Endometrial microvascular endothelial cells (primary cell): ENCODE data around the gene PDE4A. TPM values are rescaled to one million over a fixed set of nuclear protein-coding genes. Genes with fewer than 3 reads are reported as not detected.

ENCODE experiments used
- in situ Hi-C: cut with HindIII; loops from 2 replicates; pipeline ENCODE4 v1.10.0; 2017; ENCODE audit warnings: low sequenced_read_pairs, low pct_unique_long_range_greater_than_20kb; ENCODE audit errors: inconsistent ontology term
- total RNA-seq: library from RNA; depleted of rRNA; stranded (reverse); fragments of >200 nt; gene quantifications from one replicate; pipeline ENCODE4 v1.2.3, GENCODE V29; 2015; ENCODE audit errors: inconsistent ontology term

Gene PDE4A
- total RNA-seq, 1 donor from 2014 or later, result 6.6 TPM

GRCh38 chr19:10499550-10500246, 79.4 kb downstream of the PDE4A start:
- in situ Hi-C loops, result no loop called here

- in situ Hi-C loops, result no loop called here
These were observed 79.9 kb downstream of the PDE4A start for GRCh38 chr19:10500247-10500592.

- in situ Hi-C loops, result no loop called here
These were observed 81.7 kb downstream of the PDE4A start for GRCh38 chr19:10501971-10502523.

- in situ Hi-C loops, result no loop called here
These were observed 82.2 kb downstream of the PDE4A start for GRCh38 chr19:10502524-10503001.

GRCh38 chr19:10503002-10503789, 82.9 kb downstream of the PDE4A start, which contains the start of gene KEAP1:
TSS of gene KEAP1 (minus strand) at chr19:10503356. CDS start at chr19:10500033, 3,323 bp downstream.
- in situ Hi-C loops, result no loop called here

GRCh38 chr19:10505583-10506229, 85.4 kb downstream of the PDE4A start:
- in situ Hi-C loops, result no loop called here

- in situ Hi-C loops, result no loop called here
These were observed 87.7 kb downstream of the PDE4A start for GRCh38 chr19:10508036-10508435.

- in situ Hi-C loops, result no loop called here
These were observed 88.4 kb downstream of the PDE4A start for GRCh38 chr19:10508707-10509106.

- in situ Hi-C loops, result no loop called here
These were observed 90.0 kb downstream of the PDE4A start for GRCh38 chr19:10510301-10510802.

GRCh38 chr19:10513223-10513622, 92.9 kb downstream of the PDE4A start:
- in situ Hi-C loops, result no loop called here

- in situ Hi-C loops, result no loop called here
These were observed 94.1 kb downstream of the PDE4A start for GRCh38 chr19:10514211-10515145.

- in situ Hi-C loops, result no loop called here
These were observed 95.7 kb downstream of the PDE4A start for GRCh38 chr19:10516064-10516385.

- in situ Hi-C loops, result no loop called here
These were observed 96.4 kb downstream of the PDE4A start for GRCh38 chr19:10516671-10517286.

GRCh38 chr19:10517361-10517759, 97.0 kb downstream of the PDE4A start, which contains the start of gene S1PR5:
TSS of gene S1PR5 (minus strand) at chr19:10517447. CDS start at chr19:10515011, 2,436 bp downstream.
- in situ Hi-C loops, result no loop called here

GRCh38 chr19:10517760-10518443, 97.6 kb downstream of the PDE4A start:
- in situ Hi-C loops, result no loop called here

GRCh38 chr19:10518444-10519361, 98.4 kb downstream of the PDE4A start:
- in situ Hi-C loops, result no loop called here
